WTC11 (cell line): ENCODE results near the gene KRR1.

Experiments used
- CREB1 ChIP-seq: sonication (generic); formaldehyde crosslinking; IDR thresholded peaks from 2 replicates; pipeline ENCODE4 v1.8.0; 2023; ENCODE audit warnings: mild to moderate bottlenecking, missing genetic modification reagents
- ETV6 ChIP-seq: sonication (generic); formaldehyde crosslinking; IDR thresholded peaks from 2 replicates; pipeline ENCODE4 v1.8.1; 2022; ENCODE audit warnings: mild to moderate bottlenecking, missing genetic modification reagents
- NFE2L1 ChIP-seq: sonication (generic); formaldehyde crosslinking; IDR thresholded peaks from 2 replicates; pipeline ENCODE4 v1.8.1; 2023; ENCODE audit warnings: missing genetic modification reagents
- TP53 ChIP-seq: sonication (generic); formaldehyde crosslinking; IDR thresholded peaks from 2 replicates; pipeline ENCODE4 v1.8.1; 2023; ENCODE audit warnings: mild to moderate bottlenecking, missing genetic modification reagents
- USF1 ChIP-seq: sonication (generic); formaldehyde crosslinking; IDR thresholded peaks from 2 replicates; pipeline ENCODE4 v1.8.0; 2022; ENCODE audit warnings: mild to moderate bottlenecking, missing genetic modification reagents
- ZNF121 ChIP-seq: sonication (generic); formaldehyde crosslinking; IDR thresholded peaks from 2 replicates; pipeline ENCODE4 v1.8.0; 2023; ENCODE audit warnings: missing genetic modification reagents
- TF ChIP-seq, protein P1 (sequence below): fragments of 200-600 bp; IDR thresholded peaks from 2 replicates; pipeline ENCODE4 v1.8.0; 2022; ENCODE audit warnings: antibody characterized with exemption
- TF ChIP-seq, protein P2 (sequence below): sonication (generic); formaldehyde crosslinking; IDR thresholded peaks from 2 replicates; pipeline ENCODE4 v1.8.0; 2022; ENCODE audit warnings: mild to moderate bottlenecking, missing genetic modification reagents

- TF ChIP-seq USF1 (CRISPR knock-in tag) (no peak), TP53 (CRISPR knock-in tag) (no peak), NFE2L1 (CRISPR knock-in tag) (no peak), ZNF121 (CRISPR knock-in tag) (no peak), ETV6 (CRISPR knock-in tag) (no peak), CREB1 (CRISPR knock-in tag) (no peak)
- TF ChIP-seq, protein P1, sequence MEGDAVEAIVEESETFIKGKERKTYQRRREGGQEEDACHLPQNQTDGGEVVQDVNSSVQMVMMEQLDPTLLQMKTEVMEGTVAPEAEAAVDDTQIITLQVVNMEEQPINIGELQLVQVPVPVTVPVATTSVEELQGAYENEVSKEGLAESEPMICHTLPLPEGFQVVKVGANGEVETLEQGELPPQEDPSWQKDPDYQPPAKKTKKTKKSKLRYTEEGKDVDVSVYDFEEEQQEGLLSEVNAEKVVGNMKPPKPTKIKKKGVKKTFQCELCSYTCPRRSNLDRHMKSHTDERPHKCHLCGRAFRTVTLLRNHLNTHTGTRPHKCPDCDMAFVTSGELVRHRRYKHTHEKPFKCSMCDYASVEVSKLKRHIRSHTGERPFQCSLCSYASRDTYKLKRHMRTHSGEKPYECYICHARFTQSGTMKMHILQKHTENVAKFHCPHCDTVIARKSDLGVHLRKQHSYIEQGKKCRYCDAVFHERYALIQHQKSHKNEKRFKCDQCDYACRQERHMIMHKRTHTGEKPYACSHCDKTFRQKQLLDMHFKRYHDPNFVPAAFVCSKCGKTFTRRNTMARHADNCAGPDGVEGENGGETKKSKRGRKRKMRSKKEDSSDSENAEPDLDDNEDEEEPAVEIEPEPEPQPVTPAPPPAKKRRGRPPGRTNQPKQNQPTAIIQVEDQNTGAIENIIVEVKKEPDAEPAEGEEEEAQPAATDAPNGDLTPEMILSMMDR, result no peak
- TF ChIP-seq, protein P2, sequence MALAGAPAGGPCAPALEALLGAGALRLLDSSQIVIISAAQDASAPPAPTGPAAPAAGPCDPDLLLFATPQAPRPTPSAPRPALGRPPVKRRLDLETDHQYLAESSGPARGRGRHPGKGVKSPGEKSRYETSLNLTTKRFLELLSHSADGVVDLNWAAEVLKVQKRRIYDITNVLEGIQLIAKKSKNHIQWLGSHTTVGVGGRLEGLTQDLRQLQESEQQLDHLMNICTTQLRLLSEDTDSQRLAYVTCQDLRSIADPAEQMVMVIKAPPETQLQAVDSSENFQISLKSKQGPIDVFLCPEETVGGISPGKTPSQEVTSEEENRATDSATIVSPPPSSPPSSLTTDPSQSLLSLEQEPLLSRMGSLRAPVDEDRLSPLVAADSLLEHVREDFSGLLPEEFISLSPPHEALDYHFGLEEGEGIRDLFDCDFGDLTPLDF, result no peak
Measured at GRCh38 chr12:75503459-75503858, 8.0 kb downstream of the KRR1 start.
